Esophagus muscularis mucosa (tissue), 3 donors: ENCODE measurements around the gene CROCC2.

Experiments used
- POLR2A ChIP-seq: fragments of 450-650 bp; IDR thresholded peaks from one replicate; pipeline ENCODE4 v1.6.1; 2017; ENCODE audit warnings: antibody characterized with exemption, moderate library complexity, mild to moderate bottlenecking, low read depth
- POLR2AphosphoS5 ChIP-seq, 2 donors: sonication (generic); formaldehyde crosslinking; IDR thresholded peaks; one replicate each; pipeline ENCODE4 v1.6.1; 2017; ENCODE audit warnings: antibody characterized with exemption in 2 of 2
- TF ChIP-seq, protein P1 (sequence below), 3 experiments: fragments of 200-600 bp in 2 of 3; fragments of 450-650 bp in 1 of 3; sonication (generic) in 2 of 3; IDR thresholded peaks; one replicate each; pipeline ENCODE4 v1.5.1; 2017 to 2019; ENCODE audit warnings: antibody characterized with exemption in 3 of 3, mild to moderate bottlenecking in 2 of 3, moderate library complexity in 1 of 3

DNA sequence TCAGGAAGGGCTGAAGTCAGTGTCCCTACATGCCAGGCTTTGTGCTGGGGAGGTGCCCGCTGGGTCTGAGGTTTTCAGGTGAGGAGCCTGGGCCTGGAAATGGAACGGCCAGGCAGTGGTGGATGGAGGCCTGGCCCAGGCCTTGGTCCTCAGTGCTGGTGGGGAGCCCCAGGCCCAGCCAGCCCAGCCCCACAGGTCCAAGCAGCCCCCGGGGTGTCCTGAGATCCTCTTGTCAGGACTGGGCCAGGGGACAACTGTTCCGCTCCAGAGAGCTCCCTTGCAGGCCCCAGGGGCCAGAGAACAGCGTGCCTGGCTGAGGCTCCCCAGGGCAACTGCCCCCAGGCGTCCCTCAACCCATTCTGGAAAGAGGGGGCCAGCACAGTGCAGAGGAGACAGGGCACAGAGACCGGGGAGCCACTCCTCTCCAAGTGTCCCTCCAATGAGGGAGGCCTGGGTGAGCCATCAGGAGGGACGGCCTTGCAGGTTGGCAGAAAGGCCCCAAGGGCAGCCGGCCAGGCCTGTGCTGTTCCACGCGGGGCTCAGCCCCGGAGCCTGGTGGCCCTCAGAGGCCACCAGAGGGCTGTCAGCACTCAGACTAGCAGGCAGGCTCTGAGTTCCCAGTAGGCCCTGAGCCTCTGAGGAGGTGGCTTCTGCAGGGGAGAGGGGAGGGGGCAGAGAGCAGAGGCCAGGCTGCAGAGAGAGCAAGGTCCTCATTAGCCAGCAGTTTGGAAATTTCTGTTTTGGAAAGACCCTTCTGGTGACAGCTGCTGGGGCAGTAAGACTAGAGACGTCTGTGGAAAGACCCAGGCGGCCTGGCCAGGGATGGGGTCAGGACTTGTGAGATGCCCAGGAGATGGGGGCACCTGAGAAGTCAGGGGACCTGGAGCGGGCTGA lies 62.8 kb downstream of the CROCC2 start:
- TF ChIP-seq, protein P1, sequence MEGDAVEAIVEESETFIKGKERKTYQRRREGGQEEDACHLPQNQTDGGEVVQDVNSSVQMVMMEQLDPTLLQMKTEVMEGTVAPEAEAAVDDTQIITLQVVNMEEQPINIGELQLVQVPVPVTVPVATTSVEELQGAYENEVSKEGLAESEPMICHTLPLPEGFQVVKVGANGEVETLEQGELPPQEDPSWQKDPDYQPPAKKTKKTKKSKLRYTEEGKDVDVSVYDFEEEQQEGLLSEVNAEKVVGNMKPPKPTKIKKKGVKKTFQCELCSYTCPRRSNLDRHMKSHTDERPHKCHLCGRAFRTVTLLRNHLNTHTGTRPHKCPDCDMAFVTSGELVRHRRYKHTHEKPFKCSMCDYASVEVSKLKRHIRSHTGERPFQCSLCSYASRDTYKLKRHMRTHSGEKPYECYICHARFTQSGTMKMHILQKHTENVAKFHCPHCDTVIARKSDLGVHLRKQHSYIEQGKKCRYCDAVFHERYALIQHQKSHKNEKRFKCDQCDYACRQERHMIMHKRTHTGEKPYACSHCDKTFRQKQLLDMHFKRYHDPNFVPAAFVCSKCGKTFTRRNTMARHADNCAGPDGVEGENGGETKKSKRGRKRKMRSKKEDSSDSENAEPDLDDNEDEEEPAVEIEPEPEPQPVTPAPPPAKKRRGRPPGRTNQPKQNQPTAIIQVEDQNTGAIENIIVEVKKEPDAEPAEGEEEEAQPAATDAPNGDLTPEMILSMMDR (IDR thresholded peaks at IDR 0.05): no peak
- TF ChIP-seq POLR2AphosphoS5 (IDR thresholded peaks at IDR 0.05) (no peak), POLR2A (no peak)
